ENCODE results near the gene C6orf89.

C6orf89 gene

GRCh38 chr6:36949636-36950035 is 63.9 kb downstream of the C6orf89 start:
- Histone ChIP-seq H3F3A (ENCODE audit: insufficient read depth, low read length) (no peaks in the 10 kb centered on the region), H3K36me3 (ENCODE audit: insufficient read depth, low read length) (no peaks in the 10 kb centered on the region), H3K79me2 (ENCODE audit: insufficient read depth, low read length) (no peaks in the 10 kb centered on the region), H3K4me3 (ENCODE audit: low read depth, low read length, poor library complexity, severe bottlenecking) (no peak overlapping the region), H3K27ac (ENCODE audit: low read depth, low read length, poor library complexity, severe bottlenecking) (no peak overlapping the region), H2AFZ (ENCODE audit: low read length) (no peak overlapping the region), H3K9ac (ENCODE audit: low read length) (no peak overlapping the region), H4K20me1 (ENCODE audit: insufficient read depth, low read length) (no peaks in the 10 kb centered on the region), H3K27me3 (ENCODE audit: insufficient read depth, low read length) (no peaks in the 10 kb centered on the region), H3K4me1 (ENCODE audit: insufficient read depth, low read length, severe bottlenecking) (no peaks in the 10 kb centered on the region), H3K4me2 (ENCODE audit: low read length) (no peak overlapping the region), H3K9me3 (ENCODE audit: low read length) (no peaks in the 10 kb centered on the region), H3K9me2 (ENCODE audit: low read depth, low read length) (no peaks in the 10 kb centered on the region)
- no peak for TF ChIP-seq CTCF (IDR thresholded peaks at IDR 0.05; ENCODE audit: low read length)
- TF ChIP-seq EZH2 (IDR thresholded peaks at IDR 0.05; ENCODE audit: borderline replicate concordance, low read length): no peak

- Histone ChIP-seq H3K27me3 (ENCODE audit: insufficient read depth, low read length) (no peaks in the 10 kb centered on the region), H3K36me3 (ENCODE audit: insufficient read depth, low read length) (no peaks in the 10 kb centered on the region), H3K4me2 (ENCODE audit: low read length) (no peak overlapping the region), H3K79me2 (ENCODE audit: insufficient read depth, low read length) (no peaks in the 10 kb centered on the region), H3K4me3 (ENCODE audit: low read depth, low read length, poor library complexity, severe bottlenecking) (no peak overlapping the region), H4K20me1 (ENCODE audit: insufficient read depth, low read length) (no peaks in the 10 kb centered on the region), H3F3A (ENCODE audit: insufficient read depth, low read length) (no peaks in the 10 kb centered on the region), H3K9me3 (ENCODE audit: low read length) (no peaks in the 10 kb centered on the region), H3K4me1 (ENCODE audit: insufficient read depth, low read length, severe bottlenecking) (no peaks in the 10 kb centered on the region), H3K9me2 (ENCODE audit: low read depth, low read length) (no peaks in the 10 kb centered on the region), H3K27ac (ENCODE audit: low read depth, low read length, poor library complexity, severe bottlenecking) (no peak overlapping the region), H2AFZ (ENCODE audit: low read length) (no peak overlapping the region), H3K9ac (ENCODE audit: low read length) (no peak overlapping the region)
- TF ChIP-seq CTCF (IDR thresholded peaks at IDR 0.05; ENCODE audit: low read length) (no peak), EZH2 (IDR thresholded peaks at IDR 0.05; ENCODE audit: borderline replicate concordance, low read length) (no peak)
Observed at GRCh38 chr6:36953931-36954261, 68.1 kb downstream of the C6orf89 start.

- no peaks in the 10 kb centered on the region for H3F3A ChIP-seq (ENCODE audit: insufficient read depth, low read length)
- H2AFZ ChIP-seq (ENCODE audit: low read length): no peak within 1 kb of the TSS
- no peaks in the 10 kb centered on the region for H4K20me1 ChIP-seq (ENCODE audit: insufficient read depth, low read length)
- no peak within 1 kb of the TSS for H3K4me2 ChIP-seq (ENCODE audit: low read length)
- H3K27ac ChIP-seq (ENCODE audit: low read depth, low read length, poor library complexity, severe bottlenecking): no peak within 1 kb of the TSS
- H3K36me3 ChIP-seq (ENCODE audit: insufficient read depth, low read length): no peaks in the 10 kb centered on the region
- TF ChIP-seq EZH2 (IDR thresholded peaks at IDR 0.05; ENCODE audit: borderline replicate concordance, low read length) (no peak), CTCF (IDR thresholded peaks at IDR 0.05; ENCODE audit: low read length) (no peak)
- H3K79me2 ChIP-seq (ENCODE audit: insufficient read depth, low read length): no peaks in the 10 kb centered on the region
- no peak within 1 kb of the TSS for H3K9ac ChIP-seq (ENCODE audit: low read length)
- H3K9me3 ChIP-seq (ENCODE audit: low read length): no peaks in the 10 kb centered on the region
- no peaks in the 10 kb centered on the region for H3K4me1 ChIP-seq (ENCODE audit: insufficient read depth, low read length, severe bottlenecking)
- H3K4me3 ChIP-seq (ENCODE audit: low read depth, low read length, poor library complexity, severe bottlenecking): no peak within 1 kb of the TSS
- no peaks in the 10 kb centered on the region for H3K9me2 ChIP-seq (ENCODE audit: low read depth, low read length)
- H3K27me3 ChIP-seq (ENCODE audit: insufficient read depth, low read length): no peaks in the 10 kb centered on the region
Observed at GRCh38 chr6:36954262-36954931, 68.6 kb downstream of the C6orf89 start, which contains the start of gene PI16. Gene PI16 (plus strand): TSS chr6:36954738. CDS start chr6:36954761, 23 bp downstream.

Data from OCI-LY1 (cell line).